ENCODE measurements around the gene PKDCC.
"Not testable (repeated sequence)": the region's sequence is repeated elsewhere in the genome, so short reads cannot be mapped to it uniquely, and the experiment has no call there.

PKDCC gene

DNA sequence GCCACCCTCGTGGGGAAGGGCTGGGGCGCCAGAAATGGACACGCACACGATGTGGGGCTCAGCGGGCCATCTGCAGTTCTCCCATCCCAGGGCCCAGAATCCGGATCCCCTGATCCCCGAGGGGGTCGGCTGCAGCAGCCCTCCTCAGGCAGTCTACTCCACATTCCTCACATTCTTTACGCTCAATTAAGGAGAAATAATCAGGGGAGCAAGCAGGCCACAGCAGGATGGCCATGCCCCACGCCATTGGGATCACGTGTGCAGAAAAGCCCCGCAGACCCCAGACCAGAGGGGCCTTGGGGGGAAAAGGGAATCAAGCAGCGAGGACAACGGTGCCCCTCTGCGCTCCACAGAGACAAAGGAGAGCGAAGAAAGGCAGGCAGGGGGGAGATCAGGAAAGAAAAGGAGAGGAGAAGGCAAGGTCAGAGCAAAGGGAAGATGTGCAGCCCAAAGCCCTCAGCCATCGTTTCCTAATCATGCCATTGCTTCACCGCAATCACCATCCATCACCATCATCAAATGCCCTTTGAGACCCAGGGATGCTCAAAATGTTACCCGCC lies 17.5 kb upstream of the PKDCC start:
- no peak for DNase-seq (ENCODE audit: low read depth in 1 of 2, low spot score in 1 of 2)

DNA sequence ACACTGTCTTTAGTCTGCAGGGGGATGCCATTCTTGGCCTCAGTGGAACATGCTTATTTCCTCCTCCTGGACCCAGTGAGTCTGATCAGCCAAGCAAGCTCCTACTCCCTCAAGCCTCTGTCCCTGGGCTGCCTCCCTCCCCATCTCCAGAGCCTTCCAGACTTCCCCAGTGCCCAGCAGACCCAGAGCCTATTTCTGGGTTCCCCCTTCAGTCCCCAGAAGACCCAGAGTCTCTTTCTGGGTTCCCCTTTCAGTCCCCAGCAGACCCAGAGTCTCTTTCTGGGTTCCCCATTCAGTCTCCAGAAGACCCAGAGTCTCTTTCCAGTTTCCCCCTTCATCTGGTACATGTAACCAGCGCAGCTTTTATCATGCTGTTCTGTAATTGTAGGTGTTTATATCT lies 17.0 kb upstream of the PKDCC start:
- no peak for DNase-seq (ENCODE audit: low read depth in 1 of 2, low spot score in 1 of 2)

DNA sequence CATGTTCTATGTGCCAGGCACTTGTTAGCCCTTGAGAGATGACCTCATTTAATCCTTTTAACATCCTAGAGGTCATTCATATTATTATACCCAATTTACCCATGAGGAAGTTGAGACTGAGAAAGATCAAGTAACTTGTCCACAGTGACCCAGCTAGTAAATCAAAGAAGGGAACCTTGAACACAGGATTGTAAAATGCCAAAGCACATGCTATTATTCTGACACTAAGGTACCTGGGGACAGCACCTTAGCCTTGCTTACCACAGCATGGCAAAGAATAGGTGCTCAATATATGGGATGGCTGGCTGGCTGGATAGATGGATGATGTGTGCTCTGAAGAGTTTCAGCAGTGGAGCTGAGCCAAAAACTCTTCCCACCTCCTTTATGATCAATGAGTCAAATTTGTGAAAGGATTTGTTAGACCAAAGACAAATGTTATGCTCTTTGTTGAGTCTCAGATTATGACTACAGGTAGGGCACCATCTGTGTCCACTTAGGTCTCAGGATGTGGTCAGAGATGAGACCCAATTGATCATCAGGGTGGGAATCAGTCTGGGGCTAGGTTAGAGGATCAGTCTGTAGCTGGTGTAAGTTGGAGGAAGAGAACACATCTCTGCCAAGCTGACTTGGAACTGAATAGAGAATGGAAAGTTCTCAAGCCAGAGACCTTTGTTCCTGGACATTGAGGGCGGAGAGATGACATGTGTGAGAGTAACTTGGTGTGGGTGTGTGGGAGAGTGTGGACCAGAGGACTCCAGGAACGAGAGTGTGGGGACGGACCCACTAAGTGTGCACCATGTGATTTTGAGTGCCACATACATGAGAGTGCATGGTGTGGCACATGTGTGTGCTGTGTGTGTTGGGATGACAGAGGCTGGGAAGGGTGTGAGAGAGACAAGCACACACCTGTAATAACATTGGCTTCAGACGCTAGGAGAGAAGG lies 16.3 kb upstream of the PKDCC start:
- no peak for DNase-seq (ENCODE audit: low read depth in 1 of 2, low spot score in 1 of 2)

DNA sequence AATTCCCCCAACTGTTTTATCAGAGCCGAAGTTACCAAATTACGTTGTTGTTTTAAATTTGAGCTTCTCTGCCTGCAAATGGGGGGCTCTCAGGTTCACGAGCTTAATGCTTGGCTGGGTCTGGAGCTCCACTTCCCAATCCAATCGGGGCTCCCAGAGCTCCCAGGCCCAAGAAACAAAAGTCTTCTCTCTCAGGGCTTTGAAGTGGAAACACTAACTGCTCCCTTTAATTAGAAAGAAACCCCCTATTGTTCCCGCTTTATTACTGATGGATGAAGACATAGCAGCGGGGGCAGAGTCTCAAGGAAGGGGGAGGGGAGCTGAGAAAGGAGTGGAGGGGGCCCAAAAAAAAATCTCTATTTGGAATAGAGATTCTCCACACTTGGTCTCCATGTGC lies 15.6 kb upstream of the PKDCC start:
- DNase-seq (ENCODE audit: low read depth in 1 of 2, low spot score in 1 of 2): no peak

DNA sequence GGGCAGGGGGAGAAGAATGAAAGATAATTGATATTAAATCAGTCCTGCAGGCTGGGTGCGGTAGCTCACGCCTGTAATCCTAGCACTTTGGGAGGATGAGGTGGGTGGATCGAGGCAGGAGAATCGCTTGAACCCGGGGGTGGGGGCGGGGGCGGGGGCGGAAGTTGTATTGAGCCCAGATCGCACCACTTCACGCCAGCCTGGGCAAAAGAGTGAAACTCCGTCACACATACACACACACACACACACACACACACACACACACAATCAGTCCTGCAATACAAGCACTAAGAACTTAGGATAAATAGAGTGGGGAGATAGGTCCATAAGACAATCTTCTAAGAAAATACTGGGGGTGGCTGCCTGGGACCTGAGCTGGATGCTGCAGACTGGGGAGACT lies 15.1 kb upstream of the PKDCC start:
- DNase-seq (ENCODE audit: low read depth in 1 of 2, low spot score in 1 of 2): no peak

DNA sequence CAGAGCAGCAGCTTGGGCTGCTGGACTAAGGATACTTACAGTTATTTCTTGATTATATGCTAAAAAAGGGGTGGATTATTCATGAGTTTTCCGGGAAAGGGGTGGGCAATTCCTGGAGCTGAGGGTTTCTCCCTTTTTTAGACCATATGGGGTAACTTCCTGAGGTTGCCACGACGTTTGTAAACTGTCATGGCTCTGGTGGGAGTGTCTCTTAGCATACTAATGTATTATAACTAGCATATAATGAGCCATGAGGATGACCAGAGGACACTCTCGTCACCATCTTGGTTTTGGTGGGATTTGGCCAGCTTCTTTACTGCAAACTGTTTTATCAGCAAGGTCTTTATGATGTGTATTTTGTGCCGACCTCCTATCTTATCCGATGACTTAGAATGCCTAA lies 13.7 kb upstream of the PKDCC start:
- not testable (repeated sequence) for DNase-seq (ENCODE audit: low read depth in 1 of 2, low spot score in 1 of 2)

DNA sequence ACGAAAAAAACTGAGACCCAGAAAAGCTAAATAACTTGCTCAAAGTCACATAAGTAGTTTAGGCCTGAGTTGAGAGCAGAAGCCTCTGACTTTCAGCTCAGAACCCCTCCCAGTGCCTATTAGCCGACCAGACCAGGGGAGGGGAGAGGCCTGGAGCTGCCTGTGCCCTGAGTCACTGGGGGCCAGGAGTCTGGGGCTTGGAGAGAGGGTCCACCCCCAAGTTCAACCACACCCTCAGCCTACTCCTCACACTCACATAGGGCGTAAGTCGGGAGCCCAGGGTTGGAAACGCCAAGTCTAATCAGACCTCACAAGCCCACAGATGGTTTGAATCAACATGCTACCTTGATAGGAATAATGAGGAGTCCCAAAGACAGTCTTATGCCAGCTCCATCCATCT lies 12.6 kb upstream of the PKDCC start:
- DNase-seq (ENCODE audit: low read depth in 1 of 2, low spot score in 1 of 2): no peak

DNA sequence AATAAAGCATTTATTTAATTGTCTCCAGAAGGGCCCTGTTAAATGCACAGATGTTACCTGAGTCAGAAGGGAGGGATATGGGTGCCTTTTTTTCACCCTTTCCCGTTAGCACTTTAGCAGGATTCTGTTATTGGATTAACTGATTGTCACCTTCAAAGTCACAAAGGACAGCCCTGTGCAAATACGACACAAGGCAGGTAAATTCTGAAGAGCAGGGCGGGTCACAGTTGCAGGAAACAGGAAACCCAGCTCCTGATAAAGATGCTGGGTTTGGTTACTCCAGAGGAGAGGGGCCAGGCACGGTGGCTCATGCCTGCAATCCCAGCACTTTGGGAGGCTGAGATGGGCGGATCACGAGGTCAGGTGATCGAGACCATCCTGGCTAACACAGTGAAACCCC lies 11.4 kb upstream of the PKDCC start:
- DNase-seq (ENCODE audit: low read depth in 1 of 2, low spot score in 1 of 2): no peak

DNA sequence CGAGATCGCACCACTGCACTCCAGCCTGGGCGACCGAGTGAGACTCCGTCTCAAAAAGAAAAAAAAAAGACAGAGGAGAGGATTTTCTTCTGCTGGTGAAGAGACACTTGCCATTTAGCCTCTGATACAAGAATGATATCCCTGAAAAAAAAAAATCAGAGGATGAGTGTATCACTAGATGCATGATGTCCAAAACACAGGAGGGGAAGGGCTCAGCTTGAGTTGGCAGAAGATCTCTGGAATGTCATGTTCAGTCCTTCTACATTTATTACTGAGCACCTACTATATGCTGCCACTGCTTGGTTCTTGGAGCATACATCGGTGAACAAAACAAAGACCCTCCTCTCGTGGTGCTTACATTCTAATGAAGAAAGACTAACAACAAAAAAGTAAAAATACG lies 10.9 kb upstream of the PKDCC start:
- no peak for DNase-seq (ENCODE audit: low read depth in 1 of 2, low spot score in 1 of 2)

DNA sequence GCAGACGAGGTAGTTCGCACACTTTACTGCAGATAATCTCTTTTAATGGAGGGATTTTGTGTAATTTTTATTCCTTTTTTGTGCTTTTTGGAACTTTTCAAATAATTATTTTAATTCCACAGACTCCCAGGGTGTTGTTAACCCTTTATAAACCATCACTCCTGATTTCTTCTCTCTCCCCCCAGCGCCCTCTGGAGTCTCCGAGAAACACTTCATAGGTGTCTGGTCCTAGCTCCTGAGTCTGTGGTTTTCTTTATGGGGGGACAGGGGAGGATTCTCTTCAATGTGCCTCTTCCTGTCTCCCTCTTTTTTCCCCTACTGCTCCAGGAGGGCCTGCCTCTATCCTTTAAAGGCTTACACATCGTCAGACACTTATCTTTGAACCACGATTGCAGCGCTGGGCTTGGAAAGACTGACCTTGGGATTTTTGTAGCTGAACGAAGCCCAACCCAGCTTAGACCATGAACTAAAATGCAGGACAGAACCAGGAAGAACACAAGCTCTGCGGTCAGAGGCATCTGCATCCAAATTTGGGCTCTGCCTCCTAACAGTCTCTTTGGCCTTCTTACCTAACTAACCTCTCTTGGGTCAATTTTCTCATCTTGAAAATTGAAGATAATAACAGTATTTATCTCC lies 7.1 kb upstream of the PKDCC start:
- DNase-seq (ENCODE audit: low read depth in 1 of 2, low spot score in 1 of 2): no peak

DNA sequence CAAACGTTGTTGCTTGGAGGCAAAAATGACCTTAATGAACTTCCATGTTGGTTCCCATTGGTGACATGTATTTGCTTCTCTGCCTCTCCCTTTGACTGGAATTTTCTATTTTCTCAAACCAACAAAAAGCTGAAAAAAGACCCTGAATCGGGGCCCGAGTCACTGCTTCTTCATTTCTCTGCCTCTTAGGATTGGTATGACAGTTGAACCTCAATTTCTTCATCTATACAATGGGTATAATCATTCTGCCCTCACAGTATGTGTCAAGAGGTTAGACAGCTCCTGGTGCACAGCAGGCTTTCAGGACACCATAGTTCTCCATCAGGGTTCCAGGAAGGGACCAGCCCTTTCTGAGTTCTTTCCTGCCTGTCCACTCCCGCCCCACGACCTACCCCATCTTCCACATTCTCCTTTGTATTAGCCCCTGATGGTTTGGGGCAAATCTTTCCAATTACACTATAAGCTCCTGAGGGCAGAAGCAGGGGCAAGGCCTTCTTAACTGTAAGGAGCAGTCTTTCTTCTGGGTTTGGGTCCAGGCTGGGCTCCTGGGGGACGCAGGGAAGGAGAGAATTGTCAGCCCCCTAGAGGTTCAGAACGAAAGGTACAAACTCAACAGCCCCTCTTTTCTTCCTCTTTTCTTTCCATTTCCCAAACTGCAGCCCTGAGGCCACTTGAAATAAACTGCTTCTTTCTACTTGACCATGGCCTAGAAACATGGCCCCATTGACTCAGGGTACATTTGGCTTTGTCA lies 6.3 kb upstream of the PKDCC start:
- DNase-seq (ENCODE audit: low read depth in 1 of 2, low spot score in 1 of 2): no peak

DNA sequence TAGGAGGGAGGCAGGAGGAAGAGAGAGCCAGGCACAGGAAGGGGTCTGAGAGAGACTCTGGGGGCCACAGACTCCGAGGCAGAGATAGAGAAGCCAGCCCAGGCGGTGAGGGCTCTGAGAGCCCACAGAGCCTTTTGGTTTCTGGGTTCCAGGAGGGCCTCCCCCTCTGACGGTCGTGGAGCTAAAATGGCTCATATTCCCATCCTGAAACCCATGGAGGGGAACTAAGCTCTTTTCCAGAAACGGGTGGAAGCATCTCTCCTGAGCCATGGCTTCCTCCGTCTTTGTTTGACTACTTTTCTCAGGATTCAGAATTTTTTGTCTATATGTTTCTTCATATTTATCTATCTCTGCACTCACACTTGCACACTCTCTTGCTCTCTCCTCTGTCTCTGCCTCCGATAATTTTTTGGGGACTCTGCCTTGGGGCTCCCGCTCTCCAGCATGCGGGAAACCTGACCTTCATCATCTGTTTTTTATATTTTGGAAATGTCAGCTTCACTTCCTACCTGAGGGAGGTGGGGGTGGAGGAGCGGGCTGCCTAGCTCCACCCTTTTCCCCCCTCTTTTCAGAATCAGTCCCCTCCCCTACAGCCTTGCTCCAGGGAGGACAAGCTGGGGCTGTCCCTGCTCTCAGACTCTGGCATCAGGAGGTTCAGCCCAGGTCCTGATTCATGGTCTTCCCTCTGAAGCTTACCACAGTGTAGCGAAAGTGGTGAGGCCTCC lies 5.0 kb upstream of the PKDCC start:
- DNase-seq (ENCODE audit: low read depth in 1 of 2, low spot score in 1 of 2): no peak

DNA sequence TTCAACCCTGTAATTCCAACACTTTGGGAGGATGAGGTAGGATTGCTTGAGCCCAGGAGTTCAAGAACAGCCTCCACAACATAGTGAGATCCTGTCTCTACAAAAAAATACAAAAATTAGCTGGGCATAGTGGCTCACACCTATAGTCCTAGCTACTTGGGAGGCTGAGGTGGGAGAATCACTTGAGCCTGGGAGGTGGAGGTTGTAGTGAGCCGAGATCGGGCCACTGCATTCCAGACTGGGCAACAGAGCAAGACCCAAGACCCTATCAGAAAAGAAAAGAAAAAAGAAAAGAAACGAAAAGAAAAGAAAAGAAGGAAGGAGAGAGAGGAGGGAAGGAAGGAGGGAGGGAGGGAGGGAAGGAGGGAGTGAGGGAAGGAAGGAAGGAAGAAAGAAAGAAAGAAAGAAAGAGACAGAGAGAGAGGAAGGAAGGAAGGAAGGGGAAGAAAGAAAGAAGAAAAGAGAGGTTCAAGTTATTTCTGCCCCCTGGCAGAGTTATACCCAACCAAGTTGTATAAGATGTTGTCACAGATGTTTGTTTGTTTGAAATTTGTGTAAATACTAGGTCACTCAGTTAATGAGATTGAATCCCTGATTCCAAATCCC lies 3.9 kb upstream of the PKDCC start:
- no peak for DNase-seq (ENCODE audit: low read depth in 1 of 2, low spot score in 1 of 2)

DNA sequence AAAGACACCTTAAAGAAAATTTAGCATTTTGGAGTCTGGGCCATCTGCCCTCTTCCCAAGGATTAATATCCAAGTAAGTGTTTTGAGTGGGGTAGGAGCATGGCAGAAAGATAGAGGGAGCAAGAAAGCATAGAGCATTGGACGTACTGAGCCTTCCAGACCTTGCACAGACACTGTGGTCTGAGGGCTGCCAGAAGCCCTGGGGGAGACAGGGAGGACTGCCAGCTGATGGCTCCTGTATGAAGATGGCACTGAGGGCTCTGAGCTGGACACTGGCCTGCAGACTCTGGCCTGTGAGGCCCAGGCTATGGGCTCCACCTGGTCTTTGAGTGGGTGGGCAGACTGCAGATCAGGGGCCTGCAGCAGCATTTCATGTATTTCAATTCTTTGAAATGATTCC lies 2.9 kb upstream of the PKDCC start:
- no peak for DNase-seq (ENCODE audit: low read depth in 1 of 2, low spot score in 1 of 2)

DNA sequence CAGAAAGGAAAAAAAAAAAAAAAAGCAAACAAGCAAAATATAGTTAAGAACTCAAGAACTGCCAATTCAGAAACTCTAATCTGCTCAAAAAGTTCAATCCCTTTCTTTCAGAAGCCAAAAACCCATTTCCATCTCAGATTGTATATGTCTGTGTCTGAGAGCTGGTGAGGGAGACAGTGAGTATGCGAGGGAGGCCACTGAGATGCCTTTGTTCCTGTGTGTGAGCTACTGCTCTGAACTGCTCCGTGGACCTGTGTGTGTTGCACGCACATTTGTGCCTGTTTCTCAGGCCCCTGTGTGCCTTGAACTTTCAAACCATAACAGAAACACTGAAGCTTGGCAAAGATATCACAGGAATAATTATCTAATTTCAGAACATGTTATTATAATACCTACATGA lies 2.5 kb upstream of the PKDCC start:
- DNase-seq (ENCODE audit: low read depth in 1 of 2, low spot score in 1 of 2): no peak

DNA sequence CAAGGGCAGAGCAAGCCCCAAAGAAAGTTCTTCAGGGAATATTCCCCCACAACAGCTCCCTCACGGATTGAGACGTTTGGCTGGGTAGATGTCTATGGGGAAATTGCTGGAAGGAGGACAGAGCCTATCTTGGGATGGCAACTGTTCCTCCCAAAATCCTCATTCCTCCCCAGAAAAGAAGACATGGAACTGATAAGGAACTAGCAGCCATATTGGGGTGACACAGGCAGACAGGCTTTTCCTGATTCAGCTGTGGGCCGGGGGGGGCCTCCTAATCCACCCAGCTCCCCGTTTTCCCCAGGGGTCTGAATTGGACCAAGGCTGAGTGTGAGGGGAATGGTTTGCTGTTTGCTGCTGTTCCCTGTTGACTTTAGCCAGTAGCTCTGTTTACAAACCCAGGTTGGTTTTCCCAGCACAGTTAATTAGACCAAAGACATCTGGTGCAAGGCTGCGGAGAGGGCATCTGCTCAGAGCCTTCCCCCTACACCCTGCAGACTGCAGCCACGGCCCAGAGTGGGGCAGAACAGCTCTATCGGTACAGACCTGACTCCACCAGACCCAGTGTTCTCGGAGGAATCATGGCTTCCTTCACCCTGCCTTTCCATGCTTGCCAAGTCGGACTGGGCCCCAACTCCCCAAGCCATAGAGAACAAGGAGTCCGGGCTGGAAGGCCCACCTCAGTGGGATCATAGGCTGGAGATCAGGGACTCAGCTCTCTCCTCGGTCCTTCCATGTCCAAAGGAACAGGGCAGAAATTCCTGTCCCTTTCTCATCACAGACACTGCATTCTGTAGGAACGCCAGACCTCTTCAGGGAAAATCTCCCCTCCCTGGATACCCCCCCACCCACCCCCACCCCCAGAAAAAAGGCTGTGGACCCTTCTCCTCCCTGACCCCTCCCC lies 1.7 kb upstream of the PKDCC start:
- no peak for DNase-seq (ENCODE audit: low read depth in 1 of 2, low spot score in 1 of 2)

DNA sequence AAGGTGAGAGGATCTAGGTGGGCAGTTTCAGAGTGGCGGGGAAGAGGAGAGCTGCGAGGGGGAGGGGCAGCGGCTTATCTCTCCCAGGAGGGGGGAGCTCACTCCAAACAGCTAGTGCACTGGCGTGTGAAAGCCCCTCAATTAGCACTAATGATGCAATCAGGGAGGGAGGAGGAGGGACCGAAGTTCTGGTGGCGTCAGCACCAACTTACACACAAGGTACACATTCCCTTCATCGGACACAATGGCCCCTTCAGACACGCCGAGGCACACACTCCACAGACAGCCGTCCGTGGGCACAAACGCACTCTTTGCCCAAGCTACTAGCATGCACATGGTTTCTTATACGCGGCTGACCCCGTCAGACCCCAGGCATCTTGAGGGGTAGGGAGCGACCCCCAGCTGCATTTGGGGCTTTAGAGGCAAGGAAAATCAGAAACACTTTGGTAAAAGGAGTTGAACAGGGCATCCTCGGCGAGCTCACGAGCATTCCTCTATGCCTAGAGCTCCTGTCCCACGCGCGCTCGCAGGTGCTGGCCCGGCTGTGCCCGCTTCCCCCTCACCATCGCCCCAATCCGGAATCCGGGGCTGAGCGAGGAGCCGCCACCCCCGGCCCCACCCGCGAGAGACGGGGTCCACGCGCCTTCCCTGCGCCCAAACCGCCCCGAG lies 868 bp upstream of the PKDCC start:
- DNase-seq (ENCODE audit: low read depth in 1 of 2, low spot score in 1 of 2): no peak

DNA sequence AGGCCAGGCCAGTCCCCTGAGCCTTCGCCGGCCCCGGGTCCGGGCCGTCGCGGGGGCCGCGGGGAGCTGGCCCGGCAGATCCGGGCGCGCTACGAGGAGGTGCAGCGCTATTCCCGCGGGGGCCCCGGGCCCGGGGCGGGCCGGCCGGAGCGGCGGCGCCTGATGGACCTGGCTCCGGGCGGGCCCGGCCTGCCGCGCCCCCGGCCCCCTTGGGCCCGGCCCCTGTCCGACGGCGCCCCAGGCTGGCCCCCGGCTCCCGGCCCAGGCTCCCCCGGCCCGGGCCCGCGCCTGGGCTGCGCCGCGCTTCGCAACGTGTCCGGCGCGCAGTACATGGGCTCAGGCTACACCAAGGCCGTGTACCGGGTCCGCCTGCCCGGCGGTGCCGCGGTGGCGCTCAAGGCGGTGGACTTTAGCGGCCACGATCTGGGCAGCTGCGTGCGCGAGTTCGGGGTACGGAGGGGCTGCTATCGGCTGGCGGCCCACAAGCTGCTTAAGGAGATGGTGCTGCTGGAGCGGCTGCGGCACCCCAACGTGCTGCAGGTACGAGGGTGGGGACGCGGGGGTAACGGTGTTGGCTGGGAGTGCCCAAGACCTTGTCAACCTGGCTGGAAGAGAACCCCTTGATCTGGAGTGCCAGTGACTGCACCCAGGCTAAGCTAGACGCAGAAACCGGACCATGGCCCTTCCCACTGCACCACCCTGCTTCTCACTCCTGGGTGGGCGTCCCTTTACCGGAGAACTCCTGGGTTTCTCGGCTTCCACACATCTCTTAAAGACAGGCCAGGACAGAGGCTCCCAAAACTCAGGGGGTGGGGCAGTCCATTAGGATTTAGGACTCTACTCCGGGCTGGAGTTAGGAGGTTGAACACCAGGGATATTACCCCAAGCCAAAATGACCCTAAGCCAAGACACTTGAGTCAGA lies 739 bp downstream of the PKDCC start:
- DNase-seq (ENCODE audit: low read depth in 1 of 2, low spot score in 1 of 2): no peak

Measured in activated CD4-positive, alpha-beta T cell treated with anti-CD3 and anti-CD28 coated beads, Interleukin-2, amount 50 U/mL, for 24 hours (primary cell).